ENCODE measurements around the gene FLNB. TPM values are rescaled to one million over a fixed set of nuclear protein-coding genes. Genes with fewer than 3 reads are reported as not detected.
A peak's percentile ranks its signal among the peaks of the same experiment; 100 is the strongest.

The FLNB gene
- total and polyA plus RNA-seq, 9 of the 15 experiments (the other 6 are each of a cell fraction or from before 2014, with no cell fraction given): 9.4 to 48.1 (median 25.6) TPM

DNA sequence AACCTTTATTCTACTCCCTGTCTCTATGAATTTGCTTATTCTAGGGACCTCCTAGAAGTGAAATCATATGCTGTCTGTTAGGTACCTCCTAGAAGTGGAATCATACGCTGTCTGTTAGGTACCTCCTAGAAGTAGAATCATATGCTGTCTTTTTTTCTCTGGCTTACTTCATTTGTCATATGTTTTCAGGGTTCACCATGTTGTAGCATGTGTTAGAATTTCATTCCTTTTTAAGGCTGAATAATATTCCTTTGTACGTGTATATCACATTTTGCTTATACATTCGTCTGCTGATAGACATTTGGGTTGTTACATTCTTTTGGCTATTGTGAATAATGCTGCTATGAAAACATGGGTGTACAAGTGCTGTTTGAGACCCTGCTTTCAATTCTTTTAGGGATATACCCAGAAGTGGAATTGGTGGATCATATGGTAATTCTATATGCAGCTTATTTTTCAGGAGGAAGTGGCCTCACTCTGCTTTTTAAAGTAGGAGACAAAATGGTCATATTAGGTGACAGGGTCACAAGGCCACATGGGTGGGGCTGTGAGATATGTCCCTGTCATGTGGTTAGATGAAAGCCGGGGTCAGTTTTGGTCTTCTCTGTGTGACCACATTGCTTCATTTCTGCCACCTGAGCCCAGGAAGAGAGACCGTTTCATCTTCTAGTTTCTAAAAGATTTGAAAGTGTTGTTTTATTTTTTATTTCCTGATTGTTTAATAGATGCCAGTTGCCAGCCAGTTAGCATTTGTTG lies 76.7 kb downstream of the FLNB start (continued):
- TF ChIP-seq KAT8 (IDR thresholded peaks at IDR 0.05; ENCODE audit: low read depth) (no peak), ZNF444 (CRISPR knock-in tag; IDR thresholded peaks at IDR 0.05) (no peak), TARDBP (IDR thresholded peaks at IDR 0.05) (no peak), DPF2 (IDR thresholded peaks at IDR 0.05) (peak; percentile 24; the same call in 1 of the 2 replicates), TEAD2 (tag; IDR thresholded peaks at IDR 0.05) (no peak), HNRNPH1 (optimal IDR thresholded peaks at IDR 0.05; ENCODE audit: low read depth, low read length) (no peak), ZKSCAN3 (CRISPR knock-in tag; IDR thresholded peaks at IDR 0.05) (no peak), FOSL1 (tag; conservative IDR thresholded peaks at IDR 0.05) (0 out of 2 replicates have a peak, but pooled peaks have one; percentile 11), ZNF175 (CRISPR knock-in tag; IDR thresholded peaks at IDR 0.05; ENCODE audit: low read depth) (no peak), ZNF695 (CRISPR knock-in tag; IDR thresholded peaks at IDR 0.05) (no peak), ZNF311 (CRISPR knock-in tag; IDR thresholded peaks at IDR 0.05) (no peak), FOXJ3 (CRISPR knock-in tag; IDR thresholded peaks at IDR 0.05) (no peak), HSF4 (CRISPR knock-in tag; IDR thresholded peaks at IDR 0.05; ENCODE audit: borderline replicate concordance) (no peak), MEIS2 (IDR thresholded peaks at IDR 0.05; ENCODE audit: partially characterized antibody) (peak; percentile 91), CBX8 (IDR thresholded peaks at IDR 0.05; ENCODE audit: borderline replicate concordance, extremely low read depth, low read depth, low read length, poor library complexity, severe bottlenecking) (no peak), NR3C1 (CRISPR knock-in tag; IDR thresholded peaks at IDR 0.05) (no peak), TCF3 (CRISPR knock-in tag; IDR thresholded peaks at IDR 0.05) (peak; percentile 54), EWSR1 (IDR thresholded peaks at IDR 0.05; ENCODE audit: borderline replicate concordance, low read depth, partially characterized antibody) (no peak), CEBPG (CRISPR knock-in tag; IDR thresholded peaks at IDR 0.05) (peak; percentile 18; the same call in 1 of the 2 replicates), CEBPG (tag; conservative IDR thresholded peaks at IDR 0.05 in 1 of 2, IDR thresholded peaks at IDR 0.05 in 1 of 2) (no peak; a peak in 1 of 4 replicates)
- TF ChIP-seq, protein P1, sequence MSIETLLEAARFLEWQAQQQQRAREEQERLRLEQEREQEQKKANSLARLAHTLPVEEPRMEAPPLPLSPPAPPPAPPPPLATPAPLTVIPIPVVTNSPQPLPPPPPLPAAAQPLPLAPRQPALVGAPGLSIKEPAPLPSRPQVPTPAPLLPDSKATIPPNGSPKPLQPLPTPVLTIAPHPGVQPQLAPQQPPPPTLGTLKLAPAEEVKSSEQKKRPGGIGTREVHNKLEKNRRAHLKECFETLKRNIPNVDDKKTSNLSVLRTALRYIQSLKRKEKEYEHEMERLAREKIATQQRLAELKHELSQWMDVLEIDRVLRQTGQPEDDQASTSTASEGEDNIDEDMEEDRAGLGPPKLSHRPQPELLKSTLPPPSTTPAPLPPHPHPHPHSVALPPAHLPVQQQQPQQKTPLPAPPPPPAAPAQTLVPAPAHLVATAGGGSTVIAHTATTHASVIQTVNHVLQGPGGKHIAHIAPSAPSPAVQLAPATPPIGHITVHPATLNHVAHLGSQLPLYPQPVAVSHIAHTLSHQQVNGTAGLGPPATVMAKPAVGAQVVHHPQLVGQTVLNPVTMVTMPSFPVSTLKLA (conservative IDR thresholded peaks at IDR 0.05): peak in 1 of 2 experiments; percentile 65; a peak in 3 of 4 replicates
- TF ChIP-seq, protein P2, sequence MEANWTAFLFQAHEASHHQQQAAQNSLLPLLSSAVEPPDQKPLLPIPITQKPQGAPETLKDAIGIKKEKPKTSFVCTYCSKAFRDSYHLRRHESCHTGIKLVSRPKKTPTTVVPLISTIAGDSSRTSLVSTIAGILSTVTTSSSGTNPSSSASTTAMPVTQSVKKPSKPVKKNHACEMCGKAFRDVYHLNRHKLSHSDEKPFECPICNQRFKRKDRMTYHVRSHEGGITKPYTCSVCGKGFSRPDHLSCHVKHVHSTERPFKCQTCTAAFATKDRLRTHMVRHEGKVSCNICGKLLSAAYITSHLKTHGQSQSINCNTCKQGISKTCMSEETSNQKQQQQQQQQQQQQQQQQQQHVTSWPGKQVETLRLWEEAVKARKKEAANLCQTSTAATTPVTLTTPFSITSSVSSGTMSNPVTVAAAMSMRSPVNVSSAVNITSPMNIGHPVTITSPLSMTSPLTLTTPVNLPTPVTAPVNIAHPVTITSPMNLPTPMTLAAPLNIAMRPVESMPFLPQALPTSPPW (CRISPR knock-in tag; IDR thresholded peaks at IDR 0.05): peak; percentile 26
- TF ChIP-seq, protein P3, sequence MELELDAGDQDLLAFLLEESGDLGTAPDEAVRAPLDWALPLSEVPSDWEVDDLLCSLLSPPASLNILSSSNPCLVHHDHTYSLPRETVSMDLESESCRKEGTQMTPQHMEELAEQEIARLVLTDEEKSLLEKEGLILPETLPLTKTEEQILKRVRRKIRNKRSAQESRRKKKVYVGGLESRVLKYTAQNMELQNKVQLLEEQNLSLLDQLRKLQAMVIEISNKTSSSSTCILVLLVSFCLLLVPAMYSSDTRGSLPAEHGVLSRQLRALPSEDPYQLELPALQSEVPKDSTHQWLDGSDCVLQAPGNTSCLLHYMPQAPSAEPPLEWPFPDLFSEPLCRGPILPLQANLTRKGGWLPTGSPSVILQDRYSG (tag; conservative IDR thresholded peaks at IDR 0.05; ENCODE audit: low read depth): peak; percentile 35; the same call in 1 of the 2 replicates
- TF ChIP-seq, protein P4, sequence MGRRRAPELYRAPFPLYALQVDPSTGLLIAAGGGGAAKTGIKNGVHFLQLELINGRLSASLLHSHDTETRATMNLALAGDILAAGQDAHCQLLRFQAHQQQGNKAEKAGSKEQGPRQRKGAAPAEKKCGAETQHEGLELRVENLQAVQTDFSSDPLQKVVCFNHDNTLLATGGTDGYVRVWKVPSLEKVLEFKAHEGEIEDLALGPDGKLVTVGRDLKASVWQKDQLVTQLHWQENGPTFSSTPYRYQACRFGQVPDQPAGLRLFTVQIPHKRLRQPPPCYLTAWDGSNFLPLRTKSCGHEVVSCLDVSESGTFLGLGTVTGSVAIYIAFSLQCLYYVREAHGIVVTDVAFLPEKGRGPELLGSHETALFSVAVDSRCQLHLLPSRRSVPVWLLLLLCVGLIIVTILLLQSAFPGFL (CRISPR knock-in tag; IDR thresholded peaks at IDR 0.05): no peak

Data from K562 (cell line).